HG03432 (cell line): ENCODE data around the gene SIGLEC6.

ENCODE experiments used
- ATAC-seq: cut with Tn5 transposase; IDR thresholded peaks from one replicate; pipeline ENCODE4 v1.9.1; 2021; ENCODE audit warnings: mild to moderate bottlenecking, moderate library complexity; ENCODE audit not compliant: unreplicated experiment

Gene SIGLEC6

DNA sequence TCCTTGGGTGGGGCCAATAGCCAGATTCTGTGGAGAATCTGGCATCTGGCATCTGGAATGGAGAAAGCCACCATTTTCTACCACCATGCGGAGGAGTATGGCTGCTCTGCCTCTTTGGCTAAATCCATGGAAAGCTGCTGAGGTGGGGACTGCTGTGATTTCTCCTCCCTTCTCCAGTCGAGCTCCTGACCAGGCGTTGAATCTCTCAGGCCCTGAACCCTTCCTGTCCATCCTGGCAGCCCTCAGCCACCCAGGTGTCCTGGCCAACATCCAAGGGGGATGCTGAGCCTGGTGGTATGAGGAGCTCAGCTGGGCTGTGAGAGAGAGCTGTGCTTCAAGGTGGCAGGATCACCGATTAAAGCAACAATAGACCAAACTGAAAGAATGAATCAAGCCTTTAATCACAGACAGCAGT lies 17.4 kb upstream of the SIGLEC6 start:
- no peak for ATAC-seq

DNA sequence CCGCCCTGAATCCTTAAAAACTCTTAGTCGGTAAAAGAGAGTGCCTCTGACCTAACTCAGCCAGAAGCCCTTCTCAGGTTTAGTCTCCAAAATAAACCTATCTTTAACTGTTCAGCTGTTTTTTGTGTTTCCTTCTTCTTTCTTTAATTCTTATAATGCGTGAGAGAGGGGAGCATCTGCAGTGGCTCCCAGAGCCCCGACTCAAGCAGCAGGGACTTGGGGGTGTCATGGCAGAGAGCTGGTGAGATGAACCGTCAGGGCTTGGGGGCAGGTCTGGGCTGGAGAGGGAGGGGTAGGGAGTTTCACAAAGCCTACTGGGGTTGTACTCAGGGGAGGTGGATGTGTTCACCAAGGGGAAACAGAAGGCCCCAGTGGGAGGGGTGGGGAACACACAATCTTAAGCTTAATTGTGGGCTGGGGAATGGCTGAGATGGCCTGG lies 16.8 kb upstream of the SIGLEC6 start:
- no peak for ATAC-seq

DNA sequence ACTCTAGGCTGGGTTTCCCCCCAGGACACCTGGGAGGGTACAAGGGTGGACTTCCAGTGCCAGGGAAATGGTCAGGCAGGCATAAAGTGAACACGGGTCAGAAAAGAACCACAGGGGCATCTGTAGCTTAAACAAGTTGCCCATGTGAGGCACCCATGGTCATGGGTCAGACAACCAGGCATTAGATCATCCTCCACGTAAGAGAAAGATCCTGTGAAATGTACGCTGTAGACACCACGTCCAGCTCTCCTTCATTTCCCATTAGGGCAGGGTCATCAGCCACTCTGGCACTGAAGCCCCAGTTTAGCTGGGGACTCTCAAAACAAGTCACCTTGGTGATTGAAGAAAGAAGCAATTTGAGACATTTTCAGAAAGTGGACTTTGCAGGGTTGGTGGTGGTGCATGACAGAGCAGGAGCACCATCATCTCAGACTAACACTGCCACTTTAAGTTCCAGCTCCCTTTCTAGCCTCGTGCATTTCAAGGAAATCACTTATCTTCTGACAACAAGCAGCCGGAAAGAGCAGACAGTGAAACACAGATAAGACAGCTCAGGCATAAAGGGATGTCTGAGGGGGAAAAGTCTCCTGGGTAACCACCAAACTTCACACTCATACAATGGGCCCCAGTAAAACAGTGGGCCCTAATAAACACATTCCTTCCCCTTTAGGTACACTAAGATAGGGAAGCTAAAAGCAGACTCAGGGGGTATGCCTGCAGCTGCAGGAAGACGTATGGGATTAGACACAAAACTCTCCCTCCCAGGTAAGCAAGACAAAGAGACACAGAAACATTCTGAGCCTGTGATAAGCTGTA lies 16.1 kb upstream of the SIGLEC6 start:
- no peak for ATAC-seq

DNA sequence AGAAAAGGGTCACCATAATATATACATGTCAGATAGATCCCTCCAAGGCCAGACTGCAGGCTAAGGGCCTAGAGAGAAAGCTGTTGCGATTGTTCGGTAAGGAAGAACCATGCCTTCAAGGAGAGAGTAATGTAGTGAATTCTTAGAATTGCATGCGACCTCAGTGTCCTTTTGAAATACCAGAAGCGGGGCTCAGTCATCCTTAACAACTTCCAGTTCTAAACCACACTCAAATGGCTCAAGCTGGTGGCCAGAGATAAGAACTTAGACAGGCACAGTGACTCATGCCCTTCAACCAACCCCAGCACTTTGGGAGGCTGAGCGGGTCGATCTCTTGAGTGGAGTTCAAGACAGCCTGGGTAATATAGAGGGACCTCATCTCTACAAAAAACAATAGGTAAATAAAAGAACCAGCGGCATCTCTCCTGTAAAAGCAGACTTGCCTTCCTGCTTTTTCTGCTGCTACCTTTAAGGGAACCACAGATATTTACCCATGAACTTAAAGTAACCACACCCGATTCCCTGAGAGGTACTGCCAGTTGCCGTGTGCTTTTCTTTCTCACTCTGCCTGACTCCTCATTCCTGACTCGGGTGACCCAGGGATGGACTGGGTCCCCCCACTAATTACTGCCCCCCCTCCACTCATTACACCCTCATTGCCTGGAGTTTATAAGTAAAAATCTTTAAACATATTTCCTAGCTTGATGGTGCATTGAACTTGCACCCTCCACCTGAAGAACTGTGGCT lies 15.4 kb upstream of the SIGLEC6 start:
- ATAC-seq, result no peak

DNA sequence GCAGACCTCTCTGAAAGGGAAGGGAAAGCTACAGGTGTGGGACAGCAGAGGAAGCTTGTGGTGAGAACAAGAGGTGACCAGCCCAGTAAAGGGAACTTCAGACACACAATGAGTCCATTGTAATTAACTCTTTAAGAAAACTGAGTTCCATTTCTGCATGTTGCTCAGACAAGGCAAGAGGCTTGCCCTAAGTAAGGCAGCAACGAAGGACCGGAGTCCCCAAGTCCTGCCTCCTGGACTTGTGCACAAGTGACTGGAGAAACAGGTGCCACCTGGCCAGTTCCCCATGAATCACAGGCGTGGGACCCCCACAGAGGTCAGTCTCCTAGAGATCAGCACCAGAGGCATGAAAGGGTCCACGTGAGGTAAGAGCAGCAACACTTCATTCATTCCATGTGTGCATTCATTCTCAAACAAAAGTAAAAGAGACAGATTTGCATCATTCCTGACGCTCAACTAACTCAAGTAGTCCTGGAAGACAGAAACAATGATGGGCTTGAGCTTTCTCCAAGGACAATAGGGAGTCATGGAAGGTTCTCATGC lies 14.7 kb upstream of the SIGLEC6 start:
- ATAC-seq, result no peak

DNA sequence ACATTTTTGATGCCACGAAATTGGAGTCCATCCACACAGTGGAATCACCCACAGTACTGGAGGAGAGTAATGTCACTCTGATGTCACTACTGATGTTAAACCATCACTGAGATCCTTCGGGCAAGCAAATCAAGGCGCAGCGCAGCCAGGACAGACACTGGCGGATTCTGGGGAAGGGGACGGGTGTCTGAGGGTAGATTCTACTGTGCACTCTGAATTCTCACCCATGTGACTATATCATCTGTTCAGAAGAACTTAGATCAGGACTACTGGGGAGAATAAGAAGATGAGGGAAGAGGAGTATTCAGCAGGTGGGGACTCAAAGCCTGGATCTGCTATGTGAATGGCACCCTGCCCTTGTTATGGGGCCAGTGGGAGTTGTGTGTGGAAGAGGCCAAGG lies 12.6 kb upstream of the SIGLEC6 start:
- ATAC-seq, result no peak

DNA sequence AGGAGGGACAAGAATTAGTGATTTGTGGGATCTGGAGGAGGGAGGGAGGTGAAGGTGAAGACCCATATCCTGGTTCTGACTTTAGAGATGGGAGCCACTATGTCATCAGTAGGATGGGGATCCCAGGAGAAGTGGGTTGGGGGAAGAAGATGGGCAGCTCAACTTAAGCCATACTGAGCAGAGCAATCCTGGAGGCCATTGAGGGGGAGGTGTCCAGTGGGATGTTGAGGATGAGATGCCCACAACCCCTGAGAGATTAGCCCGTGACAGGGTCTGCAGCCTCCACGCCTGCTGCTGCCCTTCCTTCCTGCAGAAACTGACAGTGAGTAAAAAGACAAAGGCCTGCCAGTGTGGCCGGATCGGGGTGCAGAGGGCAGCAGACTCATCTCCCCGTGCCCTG lies 11.2 kb upstream of the SIGLEC6 start:
- no peak for ATAC-seq

DNA sequence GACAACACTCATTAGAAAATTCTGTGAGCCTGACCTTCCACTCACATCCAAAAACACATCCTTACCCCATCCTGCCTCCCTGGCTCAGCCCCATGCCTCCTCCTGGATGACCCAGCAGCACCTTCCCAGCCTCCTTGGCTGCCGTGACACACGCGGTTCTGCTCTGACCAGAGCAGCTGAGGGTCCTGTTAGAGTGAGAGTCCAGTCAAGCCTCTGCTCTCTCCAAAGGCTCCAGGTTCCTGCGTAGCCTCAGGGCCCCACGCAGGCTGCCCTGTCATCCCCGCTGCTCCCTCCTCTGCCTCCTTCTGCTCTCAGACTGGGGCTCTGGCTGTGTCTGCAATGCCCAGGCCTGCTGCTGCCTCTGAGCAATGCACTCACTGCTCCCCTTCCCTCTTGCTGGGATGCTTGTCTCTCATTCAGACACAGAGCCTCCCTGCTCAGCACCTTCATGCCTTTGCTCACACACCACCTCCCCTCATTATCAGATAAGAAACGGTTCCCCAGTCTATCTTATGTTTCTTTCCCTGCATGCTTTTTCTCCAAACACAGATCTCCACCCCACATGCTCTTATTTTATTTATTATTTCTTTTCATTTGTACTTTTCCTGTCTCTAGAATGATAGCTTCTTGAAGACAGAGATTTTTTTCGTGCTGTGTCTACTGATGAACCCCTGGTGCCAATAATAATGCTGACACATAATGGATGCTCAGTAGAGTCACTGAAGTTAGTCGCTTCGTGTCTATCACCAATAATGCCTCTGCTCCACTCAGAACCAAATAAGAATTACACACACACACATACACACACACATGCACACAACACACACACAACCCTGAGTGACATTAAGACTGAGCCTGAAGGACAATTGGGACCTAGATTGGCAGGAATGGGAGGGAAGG lies 10.2 kb upstream of the SIGLEC6 start:
- ATAC-seq, result no peak

DNA sequence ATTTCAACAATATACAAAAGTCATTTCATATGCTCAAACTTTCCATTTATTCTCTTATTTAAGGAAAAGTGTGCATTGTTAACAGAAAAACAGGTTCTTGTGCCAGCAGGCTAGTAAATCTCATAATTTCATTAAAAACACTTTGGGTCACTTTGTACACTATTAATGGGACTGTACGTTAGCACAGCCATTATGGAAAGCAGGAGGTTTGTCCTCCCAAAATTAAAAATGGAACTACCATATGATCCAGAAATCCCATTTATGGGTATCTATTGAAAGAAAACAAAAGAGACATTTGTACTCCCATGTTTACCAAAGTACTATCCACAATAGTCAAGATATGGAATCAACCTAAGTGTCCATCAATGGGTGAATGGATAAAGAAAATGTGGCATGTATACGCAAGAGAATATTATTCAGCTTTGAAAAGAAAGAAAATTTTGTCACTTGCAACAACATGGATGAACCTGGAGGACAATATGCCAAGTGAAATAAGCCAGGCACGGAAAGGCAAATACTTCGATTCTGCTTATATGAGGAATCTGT lies 8.4 kb upstream of the SIGLEC6 start:
- ATAC-seq, result no peak

DNA sequence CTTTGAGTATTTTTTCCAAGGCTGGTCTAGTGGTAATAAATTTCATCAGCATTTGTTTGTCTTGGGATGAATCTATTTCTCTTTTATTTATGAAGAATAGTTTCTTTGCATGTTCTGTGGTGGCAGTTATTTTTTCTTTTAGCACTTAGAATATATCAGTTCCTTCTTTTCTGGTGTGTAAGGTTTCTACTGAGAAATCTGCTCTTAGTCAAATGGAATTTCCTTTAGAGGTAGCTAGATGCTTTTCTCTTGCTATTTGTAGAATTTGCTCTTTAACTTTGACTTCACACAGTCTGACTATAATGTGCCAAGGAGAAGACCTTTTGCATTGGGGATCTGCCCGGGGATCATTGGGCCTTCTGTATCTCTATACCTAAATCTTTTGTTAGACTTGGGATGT lies 4.1 kb upstream of the SIGLEC6 start:
- ATAC-seq, result no peak

DNA sequence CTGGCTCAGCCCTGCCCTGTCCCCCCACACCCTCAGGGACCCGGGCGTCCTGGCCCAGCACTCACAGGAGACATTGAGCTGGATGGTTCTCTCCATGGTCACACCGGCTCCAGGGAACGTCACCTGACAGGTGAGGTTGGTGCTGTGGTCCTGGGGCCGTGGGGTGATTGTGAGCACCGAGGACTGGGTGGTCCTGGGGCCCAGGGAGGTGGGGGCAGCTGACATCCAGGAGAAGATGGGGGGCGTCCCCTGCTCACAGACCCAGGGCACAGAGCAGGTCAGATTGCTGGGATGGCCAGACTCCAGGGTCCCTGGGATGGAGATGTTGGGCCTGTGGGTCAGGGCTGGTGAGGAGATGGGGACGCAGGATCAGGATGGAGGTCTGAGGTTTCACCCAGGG lies 854 bp downstream of the SIGLEC6 start:
- ATAC-seq, result no peak

DNA sequence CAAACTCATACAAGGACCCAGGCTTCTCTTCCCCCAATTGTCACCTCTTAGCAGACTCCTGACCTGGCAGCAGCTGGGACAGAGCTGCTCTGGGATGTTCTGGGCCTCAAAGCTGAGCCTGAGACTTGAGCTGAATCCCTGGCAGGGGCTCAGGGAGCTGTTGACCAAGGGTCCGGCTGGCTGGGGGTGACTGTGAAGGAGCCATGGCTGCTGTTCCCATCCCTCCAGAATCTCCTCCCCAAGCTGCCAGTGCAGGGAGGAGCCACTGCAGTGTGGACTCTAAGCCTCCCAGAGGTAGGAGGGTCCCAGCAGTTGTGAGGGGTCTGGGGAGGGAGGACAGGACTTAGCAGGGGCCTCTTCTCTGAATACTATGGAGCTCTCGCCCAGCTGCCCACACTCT lies 2.2 kb downstream of the SIGLEC6 start:
- no peak for ATAC-seq

DNA sequence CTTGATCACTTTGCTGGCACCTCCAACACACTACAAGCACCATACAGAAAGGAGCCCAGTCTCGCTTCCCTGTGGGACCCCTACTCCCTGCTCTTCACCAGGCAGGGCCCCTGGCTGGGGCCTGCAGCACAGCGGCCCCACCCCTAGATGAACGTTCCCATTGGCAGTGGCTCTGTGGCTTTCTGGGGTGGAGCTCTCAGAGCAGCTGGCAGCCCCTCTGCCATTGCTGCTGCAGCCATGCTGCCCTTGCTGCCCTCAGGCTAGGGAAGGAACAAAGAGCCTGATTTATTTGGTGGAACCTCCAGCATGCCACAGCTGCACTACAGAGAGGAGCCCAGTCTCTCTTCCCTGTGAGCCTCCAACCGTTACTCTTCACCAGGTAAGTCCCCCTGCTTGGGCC lies 5.8 kb downstream of the SIGLEC6 start:
- no peak for ATAC-seq

DNA sequence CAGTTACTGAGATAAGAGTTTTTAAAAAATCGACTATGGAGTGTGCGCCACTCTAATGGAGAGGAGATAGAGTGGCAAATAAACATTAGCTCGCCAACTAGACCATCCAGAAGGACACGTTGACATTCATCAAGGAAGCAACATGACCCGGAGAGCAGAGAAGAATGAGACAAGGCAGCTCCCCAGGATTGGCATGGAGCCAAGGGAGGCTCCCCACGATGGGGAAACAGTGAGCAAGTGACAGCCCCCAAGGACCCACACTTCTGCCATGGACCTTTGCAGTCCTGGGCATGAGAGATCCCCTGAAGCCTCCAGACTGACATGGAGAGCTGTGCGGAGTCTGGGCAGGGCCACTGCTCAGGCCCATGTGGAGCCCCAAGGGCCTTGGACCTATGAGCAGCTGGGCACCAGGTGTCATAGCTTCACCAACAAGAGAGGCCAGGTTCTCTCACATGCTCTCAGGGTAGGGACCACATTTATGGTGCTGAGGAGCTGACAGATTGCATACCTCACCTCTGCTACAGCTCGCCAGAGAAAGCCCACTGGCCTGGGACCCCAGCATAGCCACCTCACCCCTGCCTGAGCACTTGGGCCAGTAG lies 6.7 kb downstream of the SIGLEC6 start:
- ATAC-seq, result no peak

DNA sequence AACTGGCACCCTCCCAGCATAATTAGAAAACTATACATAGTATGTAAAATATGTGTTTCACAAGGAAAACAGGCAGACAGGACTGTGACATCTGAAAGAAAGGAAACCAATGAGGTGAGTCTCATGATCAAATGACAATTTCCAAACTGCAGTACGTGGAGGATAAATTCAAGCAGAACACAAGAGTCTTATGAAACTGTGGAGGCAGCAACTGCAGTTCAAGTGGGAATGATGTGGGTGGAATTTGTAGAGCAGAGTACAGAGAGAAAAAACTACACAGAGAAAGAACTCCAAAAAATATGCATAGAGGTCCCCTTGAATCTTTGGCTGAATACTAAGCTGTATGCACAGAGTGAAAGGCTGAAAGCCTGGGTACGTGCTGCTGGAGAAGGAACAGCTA lies 9.7 kb downstream of the SIGLEC6 start:
- ATAC-seq, result no peak

DNA sequence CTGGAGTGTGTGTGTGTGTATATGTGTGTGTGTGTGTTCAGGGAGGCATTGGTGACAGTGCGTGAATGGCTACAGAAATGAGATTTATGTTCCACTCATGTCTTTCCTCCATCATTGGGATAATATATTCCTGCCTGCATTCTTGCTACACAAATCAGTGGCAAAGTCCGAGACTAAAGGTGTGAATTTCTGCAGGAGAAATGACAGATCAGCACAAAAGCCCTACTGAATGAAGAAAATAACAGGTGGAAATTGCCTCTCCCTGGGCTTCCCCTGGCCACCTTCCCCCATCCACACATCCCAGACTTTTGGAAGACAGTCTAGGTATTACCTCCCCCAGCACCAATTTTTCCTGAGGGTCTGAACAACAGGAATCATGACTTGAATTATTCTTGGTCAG lies 10.1 kb downstream of the SIGLEC6 start:
- ATAC-seq, result no peak

DNA sequence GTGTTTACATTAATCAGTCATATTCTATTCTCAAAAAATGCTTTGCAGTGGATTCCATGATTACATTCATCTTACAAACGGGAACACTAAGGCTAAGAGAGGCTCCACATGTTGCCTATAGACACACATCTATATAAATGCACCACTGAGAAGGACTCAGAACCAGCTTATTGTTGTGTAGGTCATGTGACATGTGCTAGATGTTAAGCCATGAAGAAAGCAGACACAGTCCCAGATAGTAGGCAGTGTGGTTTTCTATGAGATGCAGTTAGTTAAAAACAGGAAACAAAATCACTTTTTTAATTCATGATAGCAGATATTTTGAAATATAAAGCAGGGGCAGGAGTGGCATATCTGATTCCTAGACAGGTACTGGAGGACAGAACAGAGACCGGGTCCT lies 10.7 kb downstream of the SIGLEC6 start:
- no peak for ATAC-seq

DNA sequence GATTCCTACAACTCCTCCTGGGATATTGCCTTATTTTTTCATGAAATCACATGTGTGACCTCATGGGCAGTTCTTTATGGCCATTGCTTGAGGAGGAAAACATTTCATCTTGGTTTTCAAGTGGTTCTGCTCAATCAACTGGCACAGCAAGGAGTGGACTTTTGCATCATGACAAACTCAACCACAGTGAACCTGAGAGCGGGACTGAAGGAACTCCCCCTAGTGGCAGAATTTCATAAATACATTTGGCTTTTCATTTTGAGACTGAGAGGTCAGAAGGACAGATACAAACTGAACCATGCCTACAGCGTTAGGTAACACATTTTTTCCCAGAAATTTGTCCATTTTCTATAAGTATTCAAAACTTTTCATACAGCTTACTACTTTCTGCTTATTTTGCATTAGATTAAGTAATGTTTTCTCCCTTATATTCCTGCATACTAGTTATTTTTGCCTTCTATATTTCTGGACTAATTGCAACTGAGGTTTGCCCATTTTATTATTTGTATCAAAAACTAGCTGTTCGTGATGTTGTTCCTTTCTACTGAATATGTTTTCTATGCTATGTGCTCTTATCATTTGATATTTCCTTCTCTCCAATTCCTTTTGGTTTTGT lies 16.5 kb downstream of the SIGLEC6 start:
- no peak for ATAC-seq

DNA sequence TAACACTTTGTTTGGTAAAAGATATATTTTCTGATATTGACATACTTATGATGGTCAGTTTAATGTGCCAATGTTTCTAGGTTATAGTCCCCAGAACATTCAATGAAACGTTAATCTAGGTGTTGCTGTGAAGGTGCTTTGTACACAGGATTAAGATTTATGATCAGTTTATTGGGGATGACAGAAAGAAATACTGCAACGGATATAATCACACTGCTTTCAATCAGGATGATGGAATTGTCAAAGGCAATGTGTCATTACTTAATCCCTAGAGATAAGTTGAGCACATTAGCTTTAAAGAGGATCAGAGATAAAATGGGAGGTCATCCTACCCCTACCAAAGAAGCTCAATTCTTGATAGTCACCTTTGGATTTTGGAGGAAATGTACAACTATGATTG lies 17.5 kb downstream of the SIGLEC6 start:
- no peak for ATAC-seq

DNA sequence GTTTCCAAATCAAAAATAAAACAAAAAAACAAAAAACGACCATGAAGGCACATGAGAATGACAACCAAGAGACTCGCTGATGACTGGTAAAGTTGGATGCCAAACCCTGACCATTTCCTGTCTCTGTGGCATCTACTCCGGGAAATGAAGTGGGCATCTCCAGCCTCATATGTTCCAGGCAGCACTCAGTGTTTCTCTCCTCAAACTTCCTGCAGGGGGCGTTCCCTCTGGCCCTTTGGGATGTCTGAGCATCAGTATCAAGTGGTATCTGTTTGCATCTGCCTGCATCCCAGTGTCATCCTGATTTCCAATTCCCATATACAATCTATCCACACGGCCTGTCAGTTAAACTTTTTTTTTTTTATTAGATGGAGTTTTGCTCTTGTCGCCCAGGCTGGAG lies 20.1 kb downstream of the SIGLEC6 start:
- ATAC-seq, result no peak
